Suprapubic skin (tissue), 4 donors: ENCODE data around the gene PRDM7. TPM values are rescaled to one million over a fixed set of nuclear protein-coding genes. Genes with fewer than 3 reads are reported as not detected.

Experiments used
- DNase-seq, 2 donors: peaks; one replicate each; pipeline ENCODE4 v3.0.0-alpha.2; 2019; ENCODE audit warnings: low spot score in 2 of 2
- H3K27ac ChIP-seq: fragments of 200-600 bp; sonication (generic); one replicate; pipeline ENCODE4 v1.5.1; 2019
- H3K27me3 ChIP-seq: fragments of 200-600 bp; sonication (generic); one replicate; pipeline ENCODE4 v1.5.1; 2019
- H3K36me3 ChIP-seq: fragments of 200-600 bp; sonication (generic); one replicate; pipeline ENCODE4 v1.5.1; 2019
- H3K4me1 ChIP-seq: fragments of 200-600 bp; sonication (generic); one replicate; pipeline ENCODE4 v1.5.1; 2019
- H3K4me3 ChIP-seq: fragments of 200-600 bp; sonication (generic); one replicate; pipeline ENCODE4 v1.5.1; 2019; ENCODE audit warnings: mild to moderate bottlenecking
- H3K9me3 ChIP-seq: fragments of 200-600 bp; sonication (generic); one replicate; pipeline ENCODE4 v1.5.1; 2019
- EP300 ChIP-seq: sonication (generic); formaldehyde crosslinking; IDR thresholded peaks from one replicate; pipeline ENCODE4 v1.6.1; 2017; ENCODE audit warnings: antibody characterized with exemption
- POLR2A ChIP-seq, 2 donors: fragments of 450-650 bp; IDR thresholded peaks; one replicate each; pipeline ENCODE4 v1.6.1; 2017; ENCODE audit warnings: antibody characterized with exemption in 2 of 2, mild to moderate bottlenecking in 2 of 2, moderate library complexity in 2 of 2
- POLR2AphosphoS5 ChIP-seq, 3 donors: sonication (generic); formaldehyde crosslinking; IDR thresholded peaks; one replicate each; pipeline ENCODE4 v1.6.1; 2017; ENCODE audit warnings: antibody characterized with exemption in 3 of 3
- WGBS: methylation state at CpG from one replicate; pipeline ENCODE4 v1.1.5; 2018; 5-methylcytosine and 5-hydroxymethylcytosine counted together
- total RNA-seq, 4 donors: library from RNA; depleted of rRNA; stranded (reverse); fragments of >200 nt; gene quantifications; one replicate each; pipeline ENCODE4 v1.1.0, GENCODE V29; 2016
- TF ChIP-seq, protein P1 (sequence below), 2 donors: fragments of 200-600 bp in 1 of 2; fragments of 450-650 bp in 1 of 2; sonication (generic) in 1 of 2; IDR thresholded peaks; one replicate each; pipeline ENCODE4 v1.5.1; 2016 to 2019; ENCODE audit warnings: antibody characterized with exemption in 2 of 2, mild to moderate bottlenecking in 1 of 2, moderate library complexity in 1 of 2

The PRDM7 gene
- total RNA-seq, 4 donors from 2014 or later = not detected

DNA sequence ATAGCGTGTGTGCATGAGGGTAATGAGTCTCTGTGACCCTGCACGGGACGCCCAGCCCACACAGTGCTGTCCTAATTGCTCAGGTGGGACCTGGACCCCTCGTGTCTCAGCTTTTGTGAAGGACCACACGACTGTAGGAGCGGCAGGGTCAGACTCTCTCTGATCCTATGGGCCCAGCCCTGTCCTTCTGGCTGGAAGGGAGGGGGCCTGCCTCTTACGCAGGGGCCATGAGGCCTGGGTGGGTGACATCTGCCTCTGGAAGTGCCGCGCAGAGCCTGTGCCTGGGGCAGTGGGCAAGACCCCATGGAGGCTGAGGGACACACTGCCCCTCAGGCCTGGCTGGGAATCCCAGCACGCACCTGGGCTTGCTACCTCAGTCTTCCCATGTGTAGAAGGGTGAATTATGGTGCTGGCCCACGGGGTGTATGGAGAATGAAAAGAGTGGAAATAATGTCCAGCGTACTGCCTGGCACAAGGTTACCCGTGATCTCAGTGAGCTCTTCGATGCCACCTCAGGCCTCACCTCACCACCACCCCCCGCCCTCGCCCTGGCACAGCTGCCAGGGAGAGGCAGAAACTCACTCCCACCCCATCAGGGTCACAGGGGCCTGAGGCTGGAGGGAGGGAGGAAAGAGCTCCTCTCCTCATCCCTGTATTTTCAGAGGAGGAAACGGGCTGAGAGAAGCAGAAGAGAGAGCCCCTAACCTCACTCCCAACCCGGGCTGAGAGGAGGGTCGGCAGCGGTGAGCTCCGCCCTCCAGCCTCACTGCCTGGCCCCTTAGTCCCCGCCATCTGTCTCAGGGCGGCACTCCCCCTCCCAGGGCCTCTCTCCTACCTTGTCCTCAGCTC, 30.8 kb downstream of the PRDM7 start:
- H3K27ac ChIP-seq = no peak overlapping the region
- H3K36me3 ChIP-seq = no peaks in the 10 kb centered on the region
- 34% methylated on average over 17 of the region's 23 CpGs for WGBS
- peaks cover 7% of the 10 kb centered on the region for H3K27me3 ChIP-seq
- peak overlapping the region; percentile 50 for H3K4me3 ChIP-seq
- H3K4me1 ChIP-seq = peaks cover 33% of the 10 kb centered on the region
- H3K9me3 ChIP-seq = no peaks in the 10 kb centered on the region
- DNase-seq = no peak
- TF ChIP-seq EP300 (no peak), POLR2AphosphoS5 (IDR thresholded peaks at IDR 0.05) (no peak), POLR2A (IDR thresholded peaks at IDR 0.05) (no peak)
- TF ChIP-seq, protein P1, sequence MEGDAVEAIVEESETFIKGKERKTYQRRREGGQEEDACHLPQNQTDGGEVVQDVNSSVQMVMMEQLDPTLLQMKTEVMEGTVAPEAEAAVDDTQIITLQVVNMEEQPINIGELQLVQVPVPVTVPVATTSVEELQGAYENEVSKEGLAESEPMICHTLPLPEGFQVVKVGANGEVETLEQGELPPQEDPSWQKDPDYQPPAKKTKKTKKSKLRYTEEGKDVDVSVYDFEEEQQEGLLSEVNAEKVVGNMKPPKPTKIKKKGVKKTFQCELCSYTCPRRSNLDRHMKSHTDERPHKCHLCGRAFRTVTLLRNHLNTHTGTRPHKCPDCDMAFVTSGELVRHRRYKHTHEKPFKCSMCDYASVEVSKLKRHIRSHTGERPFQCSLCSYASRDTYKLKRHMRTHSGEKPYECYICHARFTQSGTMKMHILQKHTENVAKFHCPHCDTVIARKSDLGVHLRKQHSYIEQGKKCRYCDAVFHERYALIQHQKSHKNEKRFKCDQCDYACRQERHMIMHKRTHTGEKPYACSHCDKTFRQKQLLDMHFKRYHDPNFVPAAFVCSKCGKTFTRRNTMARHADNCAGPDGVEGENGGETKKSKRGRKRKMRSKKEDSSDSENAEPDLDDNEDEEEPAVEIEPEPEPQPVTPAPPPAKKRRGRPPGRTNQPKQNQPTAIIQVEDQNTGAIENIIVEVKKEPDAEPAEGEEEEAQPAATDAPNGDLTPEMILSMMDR (IDR thresholded peaks at IDR 0.05) = no peak

DNA sequence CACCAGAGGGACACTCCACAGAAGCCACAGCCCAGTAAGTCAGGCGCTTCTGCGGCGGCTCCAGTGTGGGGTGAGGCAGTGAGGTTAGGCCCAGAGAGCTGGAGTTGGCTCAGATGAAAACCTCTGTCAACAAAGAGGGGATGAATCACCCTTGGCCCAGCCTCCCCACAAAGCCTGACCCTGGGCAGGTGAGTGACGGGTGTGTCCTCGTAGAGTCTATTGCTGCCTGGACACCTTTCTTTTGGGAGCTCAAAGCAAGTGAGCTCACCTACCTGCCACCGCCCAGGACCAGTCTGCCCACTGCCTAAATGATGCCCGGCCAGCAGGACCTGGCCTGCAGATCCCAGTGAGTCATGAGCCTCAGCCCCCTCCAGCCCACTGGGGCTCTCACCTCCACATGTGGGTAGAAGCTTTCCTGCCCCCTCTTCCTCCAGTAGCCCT, 33.0 kb downstream of the PRDM7 start:
- Histone ChIP-seq H3K4me3 (no peak overlapping the region), H3K27ac (no peak overlapping the region), H3K27me3 (peaks cover 7% of the 10 kb centered on the region), H3K9me3 (no peaks in the 10 kb centered on the region), H3K36me3 (peaks cover 15% of the 10 kb centered on the region), H3K4me1 (peaks cover 33% of the 10 kb centered on the region)
- 50% methylated on average over 4 of the region's 7 CpGs for WGBS
- no peak for DNase-seq
- TF ChIP-seq, protein P1 (IDR thresholded peaks at IDR 0.05) = no peak
- TF ChIP-seq POLR2A (IDR thresholded peaks at IDR 0.05) = no peak
- no peak for TF ChIP-seq EP300
- TF ChIP-seq POLR2AphosphoS5 (IDR thresholded peaks at IDR 0.05) = no peak

DNA sequence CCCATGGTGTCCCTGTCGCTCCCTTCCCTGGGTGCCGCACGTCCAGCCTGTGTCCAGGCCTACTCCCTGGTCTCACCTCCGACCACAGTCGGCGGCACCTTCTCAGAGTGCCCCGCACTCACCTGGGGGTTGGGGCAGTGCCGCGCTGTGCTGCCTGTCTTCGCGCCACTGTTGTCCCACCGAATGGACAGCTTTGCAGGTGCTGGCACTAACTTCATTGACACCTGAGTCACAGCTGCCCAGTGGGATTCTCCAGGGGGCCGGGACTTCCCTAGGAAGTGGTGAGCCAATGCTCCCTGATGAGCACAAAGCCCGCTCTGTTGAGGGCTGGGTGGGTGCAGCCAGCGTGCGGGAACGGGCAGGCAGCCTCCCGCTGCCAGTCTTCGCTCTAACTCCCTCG, 33.6 kb downstream of the PRDM7 start:
- TF ChIP-seq POLR2AphosphoS5 (IDR thresholded peaks at IDR 0.05) (no peak), POLR2A (IDR thresholded peaks at IDR 0.05) (no peak), EP300 (no peak)
- TF ChIP-seq, protein P1 (IDR thresholded peaks at IDR 0.05) = no peak
- Histone ChIP-seq H3K36me3 (peaks cover 17% of the 10 kb centered on the region), H3K4me1 (peaks cover 33% of the 10 kb centered on the region), H3K9me3 (no peaks in the 10 kb centered on the region), H3K4me3 (no peak overlapping the region), H3K27ac (peak overlapping the region; percentile 1), H3K27me3 (peaks cover 7% of the 10 kb centered on the region)
- DNase-seq = no peak
- 78% methylated on average over 18 of the region's 20 CpGs for WGBS

DNA sequence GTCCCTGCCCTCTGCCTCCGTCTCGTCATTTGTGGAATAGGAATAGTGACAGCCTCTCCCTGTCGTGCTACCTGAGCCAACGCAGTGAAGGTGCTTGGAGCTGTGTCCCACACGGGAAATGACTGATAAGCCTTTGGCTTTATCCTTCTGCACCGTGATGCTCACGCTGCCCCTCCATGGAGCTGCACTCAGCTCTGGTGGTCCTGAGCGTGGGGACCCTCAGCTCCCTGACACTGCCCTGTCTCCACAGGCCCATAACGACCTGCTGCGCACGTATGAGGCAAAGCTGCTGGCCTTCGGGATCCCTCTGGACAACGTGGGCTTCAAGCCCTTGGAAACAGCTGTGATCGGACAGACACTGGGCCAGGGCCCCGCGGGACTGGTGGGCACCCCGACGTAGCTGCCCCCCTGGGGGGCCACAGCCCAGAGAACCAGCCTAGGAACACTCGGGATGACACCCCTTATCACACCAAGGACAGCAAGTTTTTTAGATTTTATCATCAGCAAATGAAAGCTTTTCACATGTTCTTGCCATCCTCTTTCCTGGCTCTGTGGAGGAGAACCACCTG, 34.1 kb downstream of the PRDM7 start:
- peak overlapping the region; percentile 1 for H3K27ac ChIP-seq
- H3K36me3 ChIP-seq = peaks cover 22% of the 10 kb centered on the region
- H3K4me1 ChIP-seq = peaks cover 30% of the 10 kb centered on the region
- no peak for DNase-seq
- WGBS = 87% methylated on average over 17 of the region's 19 CpGs
- no peak overlapping the region for H3K4me3 ChIP-seq
- peaks cover 7% of the 10 kb centered on the region for H3K27me3 ChIP-seq
- no peak for TF ChIP-seq POLR2AphosphoS5 (IDR thresholded peaks at IDR 0.05)
- no peak for TF ChIP-seq POLR2A (IDR thresholded peaks at IDR 0.05)
- no peak for TF ChIP-seq EP300
- TF ChIP-seq, protein P1 (IDR thresholded peaks at IDR 0.05) = no peak
- no peaks in the 10 kb centered on the region for H3K9me3 ChIP-seq

DNA sequence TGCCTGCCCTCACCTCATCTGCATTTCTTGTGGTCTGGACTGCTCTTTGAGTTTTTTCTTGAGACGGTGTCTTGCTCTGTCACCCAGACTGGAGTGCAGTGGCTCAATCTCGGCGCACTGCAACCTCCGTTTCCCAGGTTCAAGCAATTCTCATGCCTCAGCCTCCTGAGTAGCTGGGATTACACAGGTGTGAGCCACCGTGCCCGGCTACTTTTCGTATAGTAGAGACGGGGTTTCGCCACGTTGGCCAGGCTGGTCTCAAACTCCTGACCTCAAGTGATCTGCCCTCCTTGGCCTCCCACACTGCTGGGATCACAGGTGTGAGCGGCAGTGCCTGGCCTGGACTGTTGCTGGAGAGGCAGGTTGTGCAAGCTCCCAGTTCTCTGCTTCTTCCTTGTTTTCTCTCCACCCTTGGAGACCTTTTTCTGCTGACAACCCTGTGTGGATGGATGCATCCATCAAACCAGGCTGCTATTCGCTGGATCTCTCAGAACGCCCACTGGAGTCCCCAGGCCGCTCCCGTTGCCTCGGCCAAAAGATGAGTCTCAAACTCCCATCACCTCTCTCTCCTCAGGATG, 35.1 kb downstream of the PRDM7 start:
- no peak overlapping the region for H3K27ac ChIP-seq
- H3K4me1 ChIP-seq = peaks cover 22% of the 10 kb centered on the region
- H3K4me3 ChIP-seq = no peak overlapping the region
- DNase-seq = no peak
- peaks cover 3% of the 10 kb centered on the region for H3K27me3 ChIP-seq
- H3K9me3 ChIP-seq = no peaks in the 10 kb centered on the region
- no peak for TF ChIP-seq POLR2A (IDR thresholded peaks at IDR 0.05)
- no peak for TF ChIP-seq EP300
- TF ChIP-seq, protein P1 (IDR thresholded peaks at IDR 0.05) = no peak
- no peak for TF ChIP-seq POLR2AphosphoS5 (IDR thresholded peaks at IDR 0.05)
- 84% methylated on average over 16 of the region's 16 CpGs for WGBS
- peaks cover 33% of the 10 kb centered on the region for H3K36me3 ChIP-seq
